HepG2 (cell line): ENCODE results near the gene TAS1R3. TPM values are rescaled to one million over a fixed set of nuclear protein-coding genes. Genes with fewer than 3 reads are reported as not detected.

Experiments used
- HBP1 ChIP-seq: IDR thresholded peaks from 2 replicates; pipeline ENCODE4 v1.6.1; 2016; ENCODE audit warnings: low read depth, control low read depth
- HNRNPL ChIP-seq: fragments of 200-400 bp; formaldehyde crosslinking; IDR thresholded peaks from 2 replicates; pipeline ENCODE4 v1.6.1; 2017; ENCODE audit warnings: mild to moderate bottlenecking, low read depth, low read length
- NFAT5 ChIP-seq: sonication (generic); formaldehyde crosslinking; IDR thresholded peaks from 2 replicates; pipeline ENCODE4 v1.4.0; 2020; ENCODE audit warnings: missing genetic modification reagents
- NR1H2 ChIP-seq: sonication (generic); formaldehyde crosslinking; IDR thresholded peaks from 2 replicates; pipeline ENCODE4 v1.8.1; 2022; ENCODE audit warnings: low read depth, missing genetic modification reagents, borderline replicate concordance
- PAX8 ChIP-seq: sonication (generic); formaldehyde crosslinking; IDR thresholded peaks from 2 replicates; pipeline ENCODE4 v1.8.0; 2022; ENCODE audit warnings: mild to moderate bottlenecking, missing genetic modification reagents, borderline replicate concordance
- SPEN ChIP-seq: sonication (generic); formaldehyde crosslinking; IDR thresholded peaks from 2 replicates; pipeline ENCODE4 v1.5.1; 2020; ENCODE audit warnings: low read depth, mild to moderate bottlenecking, missing genetic modification reagents
- UBTF ChIP-seq: sonication (generic); formaldehyde crosslinking; IDR thresholded peaks from 2 replicates; pipeline ENCODE4 v1.4.0; 2020; ENCODE audit warnings: mild to moderate bottlenecking, missing genetic modification reagents
- YY1 ChIP-seq: IDR thresholded peaks from 2 replicates; pipeline ENCODE4 v1.6.1; 2011; ENCODE audit warnings: low read length, low read depth, moderate library complexity, mild to moderate bottlenecking; ENCODE audit not compliant: insufficient read depth, insufficient replicate concordance
- ZFP41 ChIP-seq: sonication (generic); formaldehyde crosslinking; IDR thresholded peaks from 2 replicates; pipeline ENCODE4 v1.4.0; 2020; ENCODE audit warnings: mild to moderate bottlenecking, missing genetic modification reagents, borderline replicate concordance
- ZNF557 ChIP-seq: sonication (generic); formaldehyde crosslinking; IDR thresholded peaks from 2 replicates; pipeline ENCODE4 v1.4.0; 2020; ENCODE audit warnings: missing genetic modification reagents
- ZNF615 ChIP-seq: sonication (generic); formaldehyde crosslinking; IDR thresholded peaks from 2 replicates; pipeline ENCODE4 v1.5.0; 2020; ENCODE audit warnings: mild to moderate bottlenecking, missing genetic modification reagents, borderline replicate concordance
- ZNF746 ChIP-seq: sonication (generic); formaldehyde crosslinking; IDR thresholded peaks from 2 replicates; pipeline ENCODE4 v1.8.0; 2022; ENCODE audit warnings: mild to moderate bottlenecking, missing genetic modification reagents
- ZNF749 ChIP-seq: sonication (generic); formaldehyde crosslinking; IDR thresholded peaks from 2 replicates; pipeline ENCODE4 v1.8.0; 2022; ENCODE audit warnings: mild to moderate bottlenecking, missing genetic modification reagents, moderate library complexity, borderline replicate concordance
- ZNF777 ChIP-seq: sonication (generic); formaldehyde crosslinking; IDR thresholded peaks from 2 replicates; pipeline ENCODE4 v1.4.0; 2020; ENCODE audit warnings: missing genetic modification reagents
- ZNF781 ChIP-seq: sonication (generic); formaldehyde crosslinking; IDR thresholded peaks from 2 replicates; pipeline ENCODE4 v1.5.1; 2020; ENCODE audit warnings: borderline replicate concordance, mild to moderate bottlenecking, missing genetic modification reagents; ENCODE audit errors: not compliant biosample characterization
- ZSCAN25 ChIP-seq: sonication (generic); formaldehyde crosslinking; IDR thresholded peaks from 2 replicates; pipeline ENCODE4 v1.8.0; 2022; ENCODE audit warnings: mild to moderate bottlenecking, missing genetic modification reagents
- ZSCAN9 ChIP-seq: IDR thresholded peaks from 2 replicates; pipeline ENCODE4 v1.6.1; 2016; ENCODE audit warnings: borderline replicate concordance
- polyA plus RNA-seq, 8 experiments: library from polyadenylated mRNA; depleted of rRNA in 3 of 8; stranded (reverse) in 7 of 8; unstranded in 1 of 8; fragments of >200 nt; fragmentation: Illumina TruSeq in 4 of 8; extraction: Trizol in 4 of 8; gene quantifications; 2 replicates each; pipeline versions ENCODE4 v1.2.1 to v1.2.3, GENCODE V29; 2011 to 2016; ENCODE audit warnings: low read depth in 4 of 8, missing spikeins in 1 of 8, mixed read lengths in 1 of 8; ENCODE audit not compliant: insufficient read depth in 1 of 8
- total RNA-seq, 5 experiments: library from RNA; depleted of rRNA; stranded (reverse); fragments of >200 nt; fragmentation: Illumina TruSeq; extraction: Trizol; gene quantifications; 2 replicates each; pipeline ENCODE4 v1.2.3, GENCODE V29; 2016; ENCODE audit warnings: low read depth in 1 of 5
- TF ChIP-seq, protein P1 (sequence below): sonication (generic); formaldehyde crosslinking; IDR thresholded peaks from 2 replicates; pipeline ENCODE4 v1.5.0; 2020; ENCODE audit warnings: missing genetic modification reagents, mild to moderate bottlenecking, borderline replicate concordance

Gene TAS1R3
- total and polyA plus RNA-seq, 2 of the 13 experiments (the other 11 are each of a cell fraction or from before 2014, with no cell fraction given) = 0.13 to 0.15 TPM

- TF ChIP-seq NR1H2 (CRISPR knock-in tag) (no peak), ZNF557 (CRISPR knock-in tag) (no peak), UBTF (peak; percentile 44; the same call in 1 of the 2 replicates), PAX8 (CRISPR knock-in tag) (0 out of 2 replicates have a peak, but pooled peaks have one; percentile 26), HBP1 (CRISPR knock-in tag) (0 out of 2 replicates have a peak, but pooled peaks have one; percentile 56), ZNF777 (CRISPR knock-in tag) (peak; percentile 92), ZNF746 (0 out of 2 replicates have a peak, but pooled peaks have one; percentile 41), ZNF781 (CRISPR knock-in tag) (peak; percentile 42), SPEN (CRISPR knock-in tag) (peak; percentile 31), ZSCAN9 (CRISPR knock-in tag) (no peak), ZFP41 (CRISPR knock-in tag) (no peak), NFAT5 (CRISPR knock-in tag) (no peak), ZSCAN25 (peak; percentile 20; the same call in 1 of the 2 replicates), ZNF615 (CRISPR knock-in tag) (no peak), YY1 (peak; percentile 4), HNRNPL (0 out of 2 replicates have a peak, but pooled peaks have one; percentile 31), ZNF749 (CRISPR knock-in tag) (no peak)
- TF ChIP-seq, protein P1, sequence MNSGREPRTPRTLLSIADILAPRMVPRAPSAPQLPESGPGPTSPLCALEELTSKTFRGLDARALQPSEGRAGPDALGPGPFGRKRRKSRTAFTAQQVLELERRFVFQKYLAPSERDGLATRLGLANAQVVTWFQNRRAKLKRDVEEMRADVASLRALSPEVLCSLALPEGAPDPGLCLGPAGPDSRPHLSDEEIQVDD = no peak
These were observed 27.6 kb downstream of the TAS1R3 start, which contains the start of gene MXRA8 (continued) for GRCh38 chr1:1358433-1359271.
